Endodermal cell (in vitro differentiated cells): Measurements from ENCODE around the gene ARFIP1. TPM values are rescaled to one million over a fixed set of nuclear protein-coding genes. Genes with fewer than 3 reads are reported as not detected.

ENCODE experiments used
- DNase-seq: peaks from one replicate; pipeline ENCODE4 v3.0.0-alpha.2; 2017
- H3K27ac ChIP-seq: 2 replicates; pipeline ENCODE4 v1.5.1; 2013; ENCODE audit warnings: mild to moderate bottlenecking, low read depth, low read length, moderate library complexity
- H3K27me3 ChIP-seq: 2 replicates; pipeline ENCODE4 v1.6.1; 2013; ENCODE audit warnings: mild to moderate bottlenecking, low read length, moderate library complexity; ENCODE audit not compliant: insufficient read depth, control insufficient read depth, poor library complexity, severe bottlenecking
- H3K36me3 ChIP-seq: 2 replicates; pipeline ENCODE4 v1.7.0; 2013; ENCODE audit warnings: mild to moderate bottlenecking, low read length, moderate library complexity; ENCODE audit not compliant: control insufficient read depth, insufficient read depth
- H3K4me1 ChIP-seq: one replicate; pipeline ENCODE4 v1.7.0; 2013; ENCODE audit warnings: low read length; ENCODE audit not compliant: control insufficient read depth, insufficient read depth
- H3K4me3 ChIP-seq: 2 replicates; pipeline ENCODE4 v1.5.1; 2013; ENCODE audit warnings: mild to moderate bottlenecking, low read length, moderate library complexity
- H3K9ac ChIP-seq: 2 replicates; pipeline ENCODE4 v1.6.1; 2013; ENCODE audit warnings: mild to moderate bottlenecking, low read length, moderate library complexity; ENCODE audit not compliant: poor library complexity, severe bottlenecking; ENCODE audit errors: extremely low read depth
- H3K9me3 ChIP-seq: 2 replicates; pipeline ENCODE4 v1.6.1; 2013; ENCODE audit warnings: mild to moderate bottlenecking, low read length, moderate library complexity; ENCODE audit not compliant: control insufficient read depth
- H3K27ac Mint-ChIP-seq: 2 replicates; pipeline ENCODE4 v1.8.0; 2020; ENCODE audit warnings: mixed read lengths
- H3K27me3 Mint-ChIP-seq: 2 replicates; pipeline ENCODE4 v1.8.0; 2021; ENCODE audit warnings: mild to moderate bottlenecking, mixed read lengths; ENCODE audit not compliant: insufficient read depth
- H3K36me3 Mint-ChIP-seq: 2 replicates; pipeline ENCODE4 v1.8.0; 2020; ENCODE audit warnings: low read depth, mixed read lengths
- H3K4me1 Mint-ChIP-seq: 2 replicates; pipeline ENCODE4 v1.8.0; 2020; ENCODE audit warnings: mixed read lengths
- H3K4me3 Mint-ChIP-seq: 2 replicates; pipeline ENCODE4 v1.8.0; 2020; ENCODE audit warnings: mild to moderate bottlenecking, moderate library complexity, mixed read lengths
- H3K9me3 Mint-ChIP-seq: 2 replicates; pipeline ENCODE4 v1.8.0; 2020; ENCODE audit warnings: mild to moderate bottlenecking, mixed read lengths
- CTCF ChIP-seq: fragments of 200-600 bp; sonication (generic); conservative IDR thresholded peaks from 2 replicates; pipeline ENCODE4 v1.5.0; 2021; ENCODE audit warnings: antibody characterized with exemption, mild to moderate bottlenecking
- WGBS, 2 experiments: methylation state at CpG; one replicate each; pipeline versions ENCODE4 v1.1.5 to v1.1.7; 2013; ENCODE audit warnings: missing lambda C conversion rate in 2 of 2, mixed read lengths in 1 of 2; ENCODE audit not compliant: insufficient coverage in 1 of 2, insufficient read length in 1 of 2; 5-methylcytosine and 5-hydroxymethylcytosine counted together
- total RNA-seq, 2 donors: library from RNA; stranded (reverse); fragmentation: NEBNext Ultra II Directional in 1 of 2; extraction: Animal tissue kit (Norgen Biotek cat#: 25700) in 1 of 2; gene quantifications; 2 replicates in 1 of 2; 3 replicates in 1 of 2; pipeline ENCODE4 v1.2.1, GENCODE V29; 2021

The ARFIP1 gene
- total RNA-seq, 2 donors from 2014 or later: 34.3 to 39.4 TPM

- Mint-ChIP-seq H3K36me3 (peaks cover 42% of the 10 kb centered on the region), H3K27me3 (no peaks in the 10 kb centered on the region), H3K27ac (peak overlapping the region; percentile 99), H3K4me1 (peaks cover 19% of the 10 kb centered on the region), H3K9me3 (peaks cover 42% of the 10 kb centered on the region), H3K4me3 (peak overlapping the region; percentile 32)
- WGBS, 2 experiments: 61 to 81% methylated on average over 8 to 11 of the region's 11 CpGs
- H3K4me1 ChIP-seq: peaks cover 6% of the 10 kb centered on the region
- H3K36me3 ChIP-seq: peaks cover 9% of the 10 kb centered on the region
- no peak overlapping the region for H3K27ac ChIP-seq
- no peaks in the 10 kb centered on the region for H3K27me3 ChIP-seq
- DNase-seq: peak; percentile 82
- H3K4me3 ChIP-seq: no peak overlapping the region
- H3K9me3 ChIP-seq: peaks cover 30% of the 10 kb centered on the region
- H3K9ac ChIP-seq: peak overlapping the region; percentile 61
- no peak for TF ChIP-seq CTCF
These were observed 63.8 kb downstream of the ARFIP1 start for GRCh38 chr4:152843481-152844090.

GRCh38 chr4:152847376-152847775, 67.6 kb downstream of the ARFIP1 start:
- H3K9me3 Mint-ChIP-seq: peaks cover 9% of the 10 kb centered on the region
- no peak overlapping the region for H3K4me3 ChIP-seq
- peaks cover 38% of the 10 kb centered on the region for H3K4me1 Mint-ChIP-seq
- no peak overlapping the region for H3K27ac ChIP-seq
- H3K4me3 Mint-ChIP-seq: no peak overlapping the region
- 100% methylated on average over 1 of the region's 1 CpG; no CpG with 5 or more reads in 1 of the 2 experiments for WGBS, 2 experiments
- no peak for TF ChIP-seq CTCF
- H3K27me3 Mint-ChIP-seq: no peaks in the 10 kb centered on the region
- no peaks in the 10 kb centered on the region for H3K27me3 ChIP-seq
- H3K36me3 Mint-ChIP-seq: peaks cover 9% of the 10 kb centered on the region
- H3K9me3 ChIP-seq: peaks cover 7% of the 10 kb centered on the region
- peaks cover 3% of the 10 kb centered on the region for H3K36me3 ChIP-seq
- DNase-seq: no peak
- no peak overlapping the region for H3K27ac Mint-ChIP-seq
- peaks cover 6% of the 10 kb centered on the region for H3K4me1 ChIP-seq
- H3K9ac ChIP-seq: no peak overlapping the region

GRCh38 chr4:152848508-152848907, 68.8 kb downstream of the ARFIP1 start:
- peaks cover 10% of the 10 kb centered on the region for H3K9me3 Mint-ChIP-seq
- Histone ChIP-seq H3K27me3 (no peaks in the 10 kb centered on the region), H3K9ac (no peak overlapping the region), H3K4me1 (peaks cover 6% of the 10 kb centered on the region), H3K36me3 (peaks cover 3% of the 10 kb centered on the region), H3K4me3 (no peak overlapping the region), H3K27ac (no peak overlapping the region), H3K9me3 (peaks cover 13% of the 10 kb centered on the region)
- peaks cover 12% of the 10 kb centered on the region for H3K36me3 Mint-ChIP-seq
- peak overlapping the region; percentile 76 for H3K27ac Mint-ChIP-seq
- WGBS, 2 experiments: 98% methylated on average over 3 of the region's 3 CpGs; no CpG with 5 or more reads in 1 of the 2 experiments
- TF ChIP-seq CTCF: no peak
- no peak for DNase-seq
- peaks cover 29% of the 10 kb centered on the region for H3K4me1 Mint-ChIP-seq
- H3K27me3 Mint-ChIP-seq: no peaks in the 10 kb centered on the region
- no peak overlapping the region for H3K4me3 Mint-ChIP-seq
